Stimulated activated CD4-positive, alpha-beta T cell treated with anti-CD3 and anti-CD28 coated beads, Interleukin-4, amount 100 ng/mL, for 4 hours (primary cell): ENCODE measurements around the gene RASGRF2.
A peak's percentile ranks its signal among the peaks of the same experiment; 100 is the strongest.

Experiments
- DNase-seq, 2 experiments: peaks; one replicate each; pipeline ENCODE4 v3.0.0-alpha.2; 2020

RASGRF2 gene

GRCh38 chr5:81142108-81142507 lies 181.9 kb downstream of the RASGRF2 start:
- no peak for DNase-seq

GRCh38 chr5:81145329-81145935 lies 185.3 kb downstream of the RASGRF2 start:
- no peak for DNase-seq

- no peak for DNase-seq
Observed at GRCh38 chr5:81146031-81146430, 185.9 kb downstream of the RASGRF2 start.

GRCh38 chr5:81147011-81147885 lies 187.1 kb downstream of the RASGRF2 start:
- no peak for DNase-seq

- DNase-seq: no peak
Observed at GRCh38 chr5:81147886-81148571, 187.9 kb downstream of the RASGRF2 start.

- DNase-seq: no peak
Observed at GRCh38 chr5:81151546-81151945, 191.4 kb downstream of the RASGRF2 start.

- DNase-seq: no peak
Observed at GRCh38 chr5:81154725-81155124, 194.6 kb downstream of the RASGRF2 start.

GRCh38 chr5:81156732-81157131 lies 196.6 kb downstream of the RASGRF2 start:
- no peak for DNase-seq

- DNase-seq: no peak
Observed at GRCh38 chr5:81161012-81161601, 200.9 kb downstream of the RASGRF2 start.

- no peak for DNase-seq
Observed at GRCh38 chr5:81162501-81162900, 202.3 kb downstream of the RASGRF2 start.

GRCh38 chr5:81163651-81164050 lies 203.5 kb downstream of the RASGRF2 start:
- DNase-seq: no peak

GRCh38 chr5:81164476-81164875 lies 204.3 kb downstream of the RASGRF2 start:
- no peak for DNase-seq

GRCh38 chr5:81164936-81165335 lies 204.8 kb downstream of the RASGRF2 start:
- no peak for DNase-seq

GRCh38 chr5:81165493-81166119 lies 205.4 kb downstream of the RASGRF2 start:
- peak; percentile 36 to 54 for DNase-seq

GRCh38 chr5:81166430-81166829 lies 206.3 kb downstream of the RASGRF2 start:
- no peak for DNase-seq

GRCh38 chr5:81167078-81167477 lies 206.9 kb downstream of the RASGRF2 start:
- no peak for DNase-seq

- DNase-seq: no peak
Observed at GRCh38 chr5:81167544-81167943, 207.4 kb downstream of the RASGRF2 start.

GRCh38 chr5:81169924-81170323 lies 209.8 kb downstream of the RASGRF2 start:
- no peak for DNase-seq

- no peak for DNase-seq
Observed at GRCh38 chr5:81171769-81172168, 211.6 kb downstream of the RASGRF2 start.

GRCh38 chr5:81172710-81173109 lies 212.5 kb downstream of the RASGRF2 start:
- no peak for DNase-seq

GRCh38 chr5:81177061-81177460 lies 216.9 kb downstream of the RASGRF2 start:
- no peak for DNase-seq

GRCh38 chr5:81179959-81180358 lies 219.8 kb downstream of the RASGRF2 start:
- no peak for DNase-seq
